Measurements from ENCODE around the gene AGRN. TPM values are rescaled to one million over a fixed set of nuclear protein-coding genes. Genes with fewer than 3 reads are reported as not detected.

AGRN gene
- 10 to 100 TPM in 2 of 5 donors, 1 to 10 TPM in 3; 6.0 to 16.3 (median 9.9) TPM for total RNA-seq
- 1.1 TPM for total RNA-seq (2013)
- 5.5 to 76.4 (median 25.9) reads per million in 29 experiments for total RNA-seq

DNA sequence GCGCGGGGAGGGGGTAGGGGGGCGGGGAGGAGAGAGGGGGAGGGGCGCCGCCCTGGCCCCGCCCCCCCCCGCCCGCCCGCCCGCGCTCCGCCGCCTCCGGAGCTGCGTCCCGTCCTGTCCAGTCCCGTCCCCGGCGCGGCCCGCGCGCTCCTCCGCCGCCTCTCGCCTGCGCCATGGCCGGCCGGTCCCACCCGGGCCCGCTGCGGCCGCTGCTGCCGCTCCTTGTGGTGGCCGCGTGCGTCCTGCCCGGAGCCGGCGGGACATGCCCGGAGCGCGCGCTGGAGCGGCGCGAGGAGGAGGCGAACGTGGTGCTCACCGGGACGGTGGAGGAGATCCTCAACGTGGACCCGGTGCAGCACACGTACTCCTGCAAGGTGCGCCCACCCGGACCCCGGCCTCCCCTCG, at the start of gene AGRN:
AGRN (plus strand) TSS at position 121 of the 405 bp plus-strand sequence; CDS start at position 174, 53 bp downstream.
- peaks cover under 1 to 41% of the 10 kb centered on the region in 2 experiments for H3K4me1 ChIP-seq (ENCODE audit: control insufficient read depth in 1 of 2, extremely low read depth in 1 of 2, insufficient read depth in 2 of 2, low read length in 2 of 2)
- no peaks in the 10 kb centered on the region for H3K9me3 ChIP-seq
- Mint-ChIP-seq H3K36me3 (no peaks in the 10 kb centered on the region), H3K9me3 (no peaks in the 10 kb centered on the region), H3K27ac (peak within 1 kb of the TSS in 1 of 2 donors; percentile 34), H3K27me3 (no peaks in the 10 kb centered on the region), H3K4me3 (peak within 1 kb of the TSS; percentile 57 to 65 (median 63)), H3K4me1 (peaks cover 4 to 23% (median 15%) of the 10 kb centered on the region in 3 donors)
- POLR2A ChIA-PET, result interaction anchor here in 1 of 2 donors (0.6 kb wide), 1 partner anchor 20 kb away, joined by 4 read pairs; no protein-coding TSS in a partner anchor
- peaks cover 0 to 47% of the 10 kb centered on the region in 2 experiments for H3K27me3 ChIP-seq (replicated peaks in 1 of 2; ENCODE audit: control insufficient read depth in 2 of 2, extremely low read depth in 1 of 2, insufficient read depth in 2 of 2, low read length in 1 of 2)
- peak within 1 kb of the TSS; percentile 36 to 62 for H3K4me3 ChIP-seq (ENCODE audit: control insufficient read depth in 1 of 2, extremely low read depth in 1 of 2, low read length in 1 of 2)
- no peaks in the 10 kb centered on the region for H3K36me3 ChIP-seq (ENCODE audit: control insufficient read depth in 2 of 2, extremely low read depth in 1 of 2, insufficient read depth in 1 of 2, low read length in 1 of 2)
- H3K27ac ChIP-seq (ENCODE audit: low read length), result no peak within 1 kb of the TSS
- CTCF ChIA-PET, result interaction anchor here in 1 of 2 donors (0.6 kb wide), 1 partner anchor 13 kb away, joined by 4 read pairs; no protein-coding TSS in a partner anchor
- ATAC-seq (replicated peaks in 1 of 4) (peak; percentile 34 to 43 (median 39)), DNase-seq (peak in 1 of 35 experiments; percentile 40)
- WGBS (ENCODE audit: insufficient coverage), result under 1% methylated on average over 50 of the region's 58 CpGs

- Mint-ChIP-seq H3K4me3 (no peak overlapping the region), H3K27ac (no peak overlapping the region), H3K9me3 (no peaks in the 10 kb centered on the region), H3K27me3 (peaks cover 7 to 11% of the 10 kb centered on the region in 2 donors), H3K4me1 (peaks cover 0 to 11% (median 9%) of the 10 kb centered on the region in 3 donors), H3K36me3 (no peaks in the 10 kb centered on the region)
- Histone ChIP-seq H3K4me1 (ENCODE audit: control insufficient read depth in 1 of 2, extremely low read depth in 1 of 2, insufficient read depth in 2 of 2, low read length in 2 of 2) (peaks cover 0 to 21% of the 10 kb centered on the region in 2 experiments), H3K36me3 (ENCODE audit: control insufficient read depth in 2 of 2, extremely low read depth in 1 of 2, insufficient read depth in 1 of 2, low read length in 1 of 2) (no peaks in the 10 kb centered on the region), H3K9me3 (no peaks in the 10 kb centered on the region), H3K4me3 (ENCODE audit: control insufficient read depth in 1 of 2, extremely low read depth in 1 of 2, low read length in 1 of 2) (no peak overlapping the region), H3K27ac (ENCODE audit: low read length) (no peak overlapping the region), H3K27me3 (replicated peaks in 1 of 2; ENCODE audit: control insufficient read depth in 2 of 2, extremely low read depth in 1 of 2, insufficient read depth in 2 of 2, low read length in 1 of 2) (peaks cover 0 to 71% of the 10 kb centered on the region in 2 experiments)
- POLR2A ChIA-PET, result interaction anchor here in 1 of 2 donors (0.6 kb wide), 1 partner anchor 458 kb away, joined by 7 read pairs; no protein-coding TSS in a partner anchor
- CTCF ChIA-PET, result no interaction called here
- 31% methylated on average over 29 of the region's 33 CpGs for WGBS (ENCODE audit: insufficient coverage)
- DNase-seq (no peak), ATAC-seq (replicated peaks in 1 of 4) (no peak)
Measured at GRCh38 chr1:970242-970972, 49.5 kb upstream of the AGRN start.

- Histone ChIP-seq H3K4me3 (ENCODE audit: control insufficient read depth in 1 of 2, extremely low read depth in 1 of 2, low read length in 1 of 2) (no peak overlapping the region), H3K4me1 (ENCODE audit: control insufficient read depth in 1 of 2, extremely low read depth in 1 of 2, insufficient read depth in 2 of 2, low read length in 2 of 2) (peaks cover under 1 to 22% of the 10 kb centered on the region in 2 experiments), H3K9me3 (no peaks in the 10 kb centered on the region), H3K27ac (ENCODE audit: low read length) (no peak overlapping the region), H3K36me3 (ENCODE audit: control insufficient read depth in 2 of 2, extremely low read depth in 1 of 2, insufficient read depth in 1 of 2, low read length in 1 of 2) (no peaks in the 10 kb centered on the region), H3K27me3 (replicated peaks in 1 of 2; ENCODE audit: control insufficient read depth in 2 of 2, extremely low read depth in 1 of 2, insufficient read depth in 2 of 2, low read length in 1 of 2) (peaks cover 0 to 79% of the 10 kb centered on the region in 2 experiments)
- ChIA-PET CTCF (no interaction called here), POLR2A (no interaction called here)
- H3K9me3 Mint-ChIP-seq, result no peaks in the 10 kb centered on the region
- peaks cover 6 to 10% (median 7%) of the 10 kb centered on the region in 3 donors for H3K4me1 Mint-ChIP-seq
- H3K27me3 Mint-ChIP-seq, result peaks cover 12 to 18% of the 10 kb centered on the region in 2 donors
- no peak overlapping the region for H3K27ac Mint-ChIP-seq
- H3K4me3 Mint-ChIP-seq, result no peak overlapping the region
- DNase-seq, result no peak
- ATAC-seq (replicated peaks in 1 of 4), result no peak
- 64% methylated on average over 20 of the region's 42 CpGs for WGBS (ENCODE audit: insufficient coverage)
- no peaks in the 10 kb centered on the region for H3K36me3 Mint-ChIP-seq
Measured at GRCh38 chr1:970973-971730, 48.8 kb upstream of the AGRN start.

- POLR2A ChIA-PET, result no interaction called here
- H3K27ac Mint-ChIP-seq, result no peak overlapping the region
Measured at GRCh38 chr1:971751-972506, 48.0 kb upstream of the AGRN start.

GRCh38 chr1:972726-973458, 47.0 kb upstream of the AGRN start:
- H3K27me3 ChIP-seq (replicated peaks in 1 of 2; ENCODE audit: control insufficient read depth in 2 of 2, extremely low read depth in 1 of 2, insufficient read depth in 2 of 2, low read length in 1 of 2), result peaks cover 0 to 77% of the 10 kb centered on the region in 2 experiments
- H3K27ac ChIP-seq (ENCODE audit: low read length), result no peak overlapping the region
- ChIA-PET POLR2A (no interaction called here), CTCF (no interaction called here)
- H3K9me3 Mint-ChIP-seq, result no peaks in the 10 kb centered on the region
- peaks cover 2 to 11% of the 10 kb centered on the region in 2 experiments for H3K4me1 ChIP-seq (ENCODE audit: control insufficient read depth in 1 of 2, extremely low read depth in 1 of 2, insufficient read depth in 2 of 2, low read length in 2 of 2)
- H3K36me3 Mint-ChIP-seq, result no peaks in the 10 kb centered on the region
- peaks cover 12 to 18% of the 10 kb centered on the region in 2 donors for H3K27me3 Mint-ChIP-seq
- H3K36me3 ChIP-seq (ENCODE audit: control insufficient read depth in 2 of 2, extremely low read depth in 1 of 2, insufficient read depth in 1 of 2, low read length in 1 of 2), result no peaks in the 10 kb centered on the region
- no peak overlapping the region for H3K4me3 ChIP-seq (ENCODE audit: control insufficient read depth in 1 of 2, extremely low read depth in 1 of 2, low read length in 1 of 2)
- H3K4me3 Mint-ChIP-seq, result no peak overlapping the region
- DNase-seq (no peak), ATAC-seq (replicated peaks in 1 of 4) (no peak)
- peaks cover 5 to 6% (median 5%) of the 10 kb centered on the region in 3 donors for H3K4me1 Mint-ChIP-seq
- no peak overlapping the region for H3K27ac Mint-ChIP-seq
- H3K9me3 ChIP-seq, result no peaks in the 10 kb centered on the region
- WGBS (ENCODE audit: insufficient coverage), result 94% methylated on average over 12 of the region's 28 CpGs

More at GRCh38 chr1:971751-972506, 48.0 kb upstream of the AGRN start:
- ATAC-seq (replicated peaks in 1 of 4) (no peak), DNase-seq (no peak)
- Histone ChIP-seq H3K4me3 (ENCODE audit: control insufficient read depth in 1 of 2, extremely low read depth in 1 of 2, low read length in 1 of 2) (no peak overlapping the region), H3K9me3 (no peaks in the 10 kb centered on the region), H3K27ac (ENCODE audit: low read length) (no peak overlapping the region), H3K27me3 (replicated peaks in 1 of 2; ENCODE audit: control insufficient read depth in 2 of 2, extremely low read depth in 1 of 2, insufficient read depth in 2 of 2, low read length in 1 of 2) (peaks cover 0 to 83% of the 10 kb centered on the region in 2 experiments), H3K36me3 (ENCODE audit: control insufficient read depth in 2 of 2, extremely low read depth in 1 of 2, insufficient read depth in 1 of 2, low read length in 1 of 2) (no peaks in the 10 kb centered on the region), H3K4me1 (ENCODE audit: control insufficient read depth in 1 of 2, extremely low read depth in 1 of 2, insufficient read depth in 2 of 2, low read length in 2 of 2) (peaks cover 2 to 20% of the 10 kb centered on the region in 2 experiments)
- Mint-ChIP-seq H3K36me3 (no peaks in the 10 kb centered on the region), H3K9me3 (no peaks in the 10 kb centered on the region), H3K4me3 (no peak overlapping the region), H3K4me1 (peaks cover 6 to 9% (median 7%) of the 10 kb centered on the region in 3 donors), H3K27me3 (peaks cover 12 to 18% of the 10 kb centered on the region in 2 donors)
- WGBS (ENCODE audit: insufficient coverage), result 87% methylated on average over 26 of the region's 34 CpGs
- CTCF ChIA-PET, result no interaction called here
